ENCODE data around the gene OR2T11. TPM values are rescaled to one million over a fixed set of nuclear protein-coding genes. Genes with fewer than 3 reads are reported as not detected.

The OR2T11 gene
- total RNA-seq, 1 experiment from 2014 or later: not detected

Other genes starting within 250 kb of the OR2T11 start
- gene OR2T1, start 232.0 kb downstream of the OR2T11 start, total RNA-seq (2022): not detected in 2 replicates
- not detected in 2 replicates for gene OR2T2, start 189.5 kb downstream of the OR2T11 start, total RNA-seq (2022)
- not detected in 2 replicates for gene OR2T3, start 161.7 kb downstream of the OR2T11 start, total RNA-seq (2022)
- not detected in 2 replicates for gene OR2T5, start 146.5 kb downstream of the OR2T11 start, total RNA-seq (2022)
- not detected in 2 replicates for gene OR2G6, start 127.0 kb downstream of the OR2T11 start, total RNA-seq (2022)
- not detected in 2 replicates for gene OR2T29, start 72.3 kb downstream of the OR2T11 start, total RNA-seq (2022)
- gene OR2T34, start 60.3 kb downstream of the OR2T11 start, total RNA-seq (2022): not detected in 2 replicates
- gene OR2T10, start 37.4 kb downstream of the OR2T11 start, total RNA-seq (2022): not detected in 2 replicates
- not detected in 2 replicates for gene OR2T35, start 10.2 kb upstream of the OR2T11 start, total RNA-seq (2022)
- not detected in 2 replicates for gene OR2T27, start 20.4 kb upstream of the OR2T11 start, total RNA-seq (2022)
- gene OR14I1, start 67.7 kb upstream of the OR2T11 start, total RNA-seq (2022): not detected in 2 replicates
- not detected in 2 replicates for gene LYPD8, start 120.7 kb upstream of the OR2T11 start, total RNA-seq (2022)
- gene SH3BP5L, start 190.8 kb upstream of the OR2T11 start, total RNA-seq (2022): 31.5 and 34.0 TPM in 2 replicates
- gene ZNF672, start 203.1 kb upstream of the OR2T11 start, total RNA-seq (2022): 35.8 and 36.2 TPM in 2 replicates
- gene ZNF692, start 224.0 kb upstream of the OR2T11 start, total RNA-seq (2022): 88.8 and 103 TPM in 2 replicates

Data from MCF 10A (cell line).